Smooth muscle cell (in vitro differentiated cells): ENCODE results near the gene MAP3K8. TPM values are rescaled to one million over a fixed set of nuclear protein-coding genes. Genes with fewer than 3 reads are reported as not detected.

Experiments
- DNase-seq: peaks from one replicate; lab custom pipeline; 2025; ENCODE audit not compliant: unreplicated experiment; lab: John Stamatoyannopoulos, UW
- H2AFZ ChIP-seq: fragments of 200-600 bp; sonication (generic); 2 replicates; pipeline ENCODE4 v1.6.0; 2016; ENCODE audit warnings: antibody characterized with exemption, low read depth, mild to moderate bottlenecking
- H3F3A ChIP-seq: fragments of 200-600 bp; sonication (generic); 2 replicates; pipeline ENCODE4 v1.6.0; 2017; ENCODE audit warnings: antibody characterized with exemption, low read depth
- H3K27ac ChIP-seq: fragments of 200-600 bp; sonication (generic); 2 replicates; pipeline ENCODE4 v1.5.1; 2016; ENCODE audit warnings: low read depth, mild to moderate bottlenecking
- H3K27me3 ChIP-seq: fragments of 200-600 bp; sonication (generic); 2 replicates; pipeline ENCODE4 v1.6.1; 2016; ENCODE audit warnings: low read depth, mild to moderate bottlenecking
- H3K36me3 ChIP-seq: fragments of 200-600 bp; sonication (generic); 2 replicates; pipeline ENCODE4 v1.5.1; 2016; ENCODE audit warnings: low read depth
- H3K4me1 ChIP-seq: fragments of 200-600 bp; sonication (generic); 2 replicates; pipeline ENCODE4 v1.5.1; 2016; ENCODE audit warnings: low read depth
- H3K4me2 ChIP-seq: fragments of 200-600 bp; sonication (generic); 2 replicates; pipeline ENCODE4 v1.6.0; 2016; ENCODE audit warnings: mild to moderate bottlenecking
- H3K4me3 ChIP-seq: fragments of 200-600 bp; sonication (generic); 2 replicates; pipeline ENCODE4 v1.5.1; 2016; ENCODE audit warnings: mild to moderate bottlenecking
- H3K79me2 ChIP-seq: fragments of 200-600 bp; sonication (generic); 2 replicates; pipeline ENCODE4 v1.6.0; 2016; ENCODE audit warnings: low read depth, mild to moderate bottlenecking
- H3K9ac ChIP-seq: fragments of 200-600 bp; sonication (generic); 2 replicates; pipeline ENCODE4 v1.6.0; 2016; ENCODE audit warnings: low read depth
- H3K9me3 ChIP-seq: fragments of 200-600 bp; sonication (generic); replicated peaks from 2 replicates; pipeline ENCODE4 v1.5.1; 2016; ENCODE audit warnings: low read depth
- H4K20me1 ChIP-seq: fragments of 200-600 bp; sonication (generic); 2 replicates; pipeline ENCODE4 v1.6.0; 2016; ENCODE audit warnings: low read depth
- WGBS: methylation state at CpG from one replicate; pipeline ENCODE4 v1.1.7; 2016; ENCODE audit warnings: low lambda C conversion rate; 5-methylcytosine and 5-hydroxymethylcytosine counted together
- polyA plus RNA-seq: library from polyadenylated mRNA; unstranded; fragments of >200 nt; fragmentation: Nextera tagmentation; extraction: Ambion mirVana; gene quantifications from 2 replicates; pipeline ENCODE4 v1.2.1, GENCODE V29; 2016
- total RNA-seq: library from RNA; depleted of rRNA; stranded (reverse); fragments of >200 nt; gene quantifications from 2 replicates; pipeline ENCODE4 v1.2.3, GENCODE V29; 2014
- TF ChIP-seq, protein P1 (sequence below): fragments of 200-600 bp; sonication (generic); IDR thresholded peaks from 2 replicates; pipeline ENCODE4 v1.5.1; 2017; ENCODE audit warnings: borderline replicate concordance, mild to moderate bottlenecking, antibody characterized with exemption; ENCODE audit not compliant: insufficient read depth, poor library complexity, severe bottlenecking

MAP3K8 gene
- total and polyA plus RNA-seq, 2 experiments from 2014 or later = 10.4 to 18.5 TPM

DNA sequence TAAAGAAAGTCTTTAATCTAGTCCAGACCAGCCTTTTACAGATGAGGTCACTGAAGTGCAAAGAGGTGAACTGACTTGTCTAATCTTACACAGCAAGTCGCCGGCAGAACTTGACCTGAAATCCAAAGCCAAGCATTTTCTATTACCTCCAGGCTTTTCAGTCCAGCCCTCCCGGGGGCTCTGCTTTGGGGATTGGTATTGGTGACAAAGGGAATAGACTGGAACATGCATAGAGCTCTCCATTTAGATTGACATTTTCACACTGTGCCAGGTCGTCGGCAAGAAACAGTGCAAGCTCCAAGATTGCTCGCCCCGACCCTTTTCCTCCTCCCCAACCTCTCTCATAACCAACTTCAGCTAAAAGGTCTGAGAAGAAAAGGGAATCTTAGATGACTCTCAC is 42.7 kb upstream of the MAP3K8 start:
- no peaks in the 10 kb centered on the region for H3K79me2 ChIP-seq
- 86% methylated on average over 7 of the region's 7 CpGs for WGBS
- no peaks in the 10 kb centered on the region for H3K9me3 ChIP-seq
- H3K4me1 ChIP-seq = no peaks in the 10 kb centered on the region
- no peak overlapping the region for H2AFZ ChIP-seq
- no peak overlapping the region for H3K4me3 ChIP-seq
- no peaks in the 10 kb centered on the region for H3K27me3 ChIP-seq
- no peak overlapping the region for H3K9ac ChIP-seq
- no peak overlapping the region for H3K27ac ChIP-seq
- H3K4me2 ChIP-seq = no peak overlapping the region
- no peak for DNase-seq
- H3F3A ChIP-seq = no peaks in the 10 kb centered on the region
- no peaks in the 10 kb centered on the region for H4K20me1 ChIP-seq
- H3K36me3 ChIP-seq = no peaks in the 10 kb centered on the region
- TF ChIP-seq, protein P1, sequence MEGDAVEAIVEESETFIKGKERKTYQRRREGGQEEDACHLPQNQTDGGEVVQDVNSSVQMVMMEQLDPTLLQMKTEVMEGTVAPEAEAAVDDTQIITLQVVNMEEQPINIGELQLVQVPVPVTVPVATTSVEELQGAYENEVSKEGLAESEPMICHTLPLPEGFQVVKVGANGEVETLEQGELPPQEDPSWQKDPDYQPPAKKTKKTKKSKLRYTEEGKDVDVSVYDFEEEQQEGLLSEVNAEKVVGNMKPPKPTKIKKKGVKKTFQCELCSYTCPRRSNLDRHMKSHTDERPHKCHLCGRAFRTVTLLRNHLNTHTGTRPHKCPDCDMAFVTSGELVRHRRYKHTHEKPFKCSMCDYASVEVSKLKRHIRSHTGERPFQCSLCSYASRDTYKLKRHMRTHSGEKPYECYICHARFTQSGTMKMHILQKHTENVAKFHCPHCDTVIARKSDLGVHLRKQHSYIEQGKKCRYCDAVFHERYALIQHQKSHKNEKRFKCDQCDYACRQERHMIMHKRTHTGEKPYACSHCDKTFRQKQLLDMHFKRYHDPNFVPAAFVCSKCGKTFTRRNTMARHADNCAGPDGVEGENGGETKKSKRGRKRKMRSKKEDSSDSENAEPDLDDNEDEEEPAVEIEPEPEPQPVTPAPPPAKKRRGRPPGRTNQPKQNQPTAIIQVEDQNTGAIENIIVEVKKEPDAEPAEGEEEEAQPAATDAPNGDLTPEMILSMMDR = no peak

DNA sequence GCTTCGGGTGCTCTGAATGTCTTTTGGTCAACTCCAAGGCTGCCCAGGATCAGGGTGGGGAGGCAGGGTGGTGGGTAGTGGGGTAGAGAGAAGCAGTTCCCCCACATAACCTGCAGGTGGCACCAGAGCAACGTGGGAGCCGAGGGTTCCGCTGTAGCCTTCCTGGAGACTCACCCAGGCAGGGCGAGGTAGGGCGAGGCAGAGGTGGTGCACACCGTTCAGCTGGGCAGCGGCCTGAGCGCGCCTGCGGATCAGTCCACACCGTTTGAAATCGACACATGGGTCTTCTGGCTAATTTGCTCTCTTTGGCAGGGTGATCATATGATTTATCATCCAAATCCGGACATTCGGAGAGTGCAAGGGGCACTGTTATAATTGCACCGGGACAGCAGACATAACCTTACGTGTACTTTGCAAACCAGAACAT is 41.4 kb upstream of the MAP3K8 start:
- no peak overlapping the region for H3K27ac ChIP-seq
- H3K9ac ChIP-seq = no peak overlapping the region
- no peaks in the 10 kb centered on the region for H3F3A ChIP-seq
- H3K79me2 ChIP-seq = no peaks in the 10 kb centered on the region
- H3K36me3 ChIP-seq = no peaks in the 10 kb centered on the region
- H3K9me3 ChIP-seq = no peaks in the 10 kb centered on the region
- TF ChIP-seq, protein P1 = peak; percentile 93
- peak; percentile 23 for DNase-seq
- WGBS = 27% methylated on average over 17 of the region's 17 CpGs
- no peaks in the 10 kb centered on the region for H3K27me3 ChIP-seq
- H4K20me1 ChIP-seq = no peaks in the 10 kb centered on the region
- no peak overlapping the region for H3K4me3 ChIP-seq
- no peaks in the 10 kb centered on the region for H3K4me1 ChIP-seq
- peak overlapping the region; percentile 22 for H3K4me2 ChIP-seq
- no peak overlapping the region for H2AFZ ChIP-seq

DNA sequence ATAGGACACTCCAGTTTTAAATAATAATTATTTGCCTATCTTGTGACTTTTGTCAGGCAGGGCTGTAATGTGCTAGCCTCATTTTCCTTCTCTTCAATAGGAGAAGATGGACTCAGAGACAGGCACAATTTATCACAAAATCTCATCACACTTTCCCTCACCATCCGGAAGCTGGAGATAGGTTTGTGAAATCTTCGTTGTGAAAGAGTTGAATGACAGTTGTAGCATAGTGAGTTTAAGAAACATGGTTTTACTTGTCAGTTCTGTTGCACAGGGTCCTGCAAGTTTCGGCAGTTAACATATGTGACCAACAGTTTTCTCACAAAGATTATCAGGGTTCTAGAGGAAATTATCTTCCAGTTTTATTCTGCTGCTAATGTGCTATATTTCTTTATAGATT is 37.7 kb upstream of the MAP3K8 start:
- H3K36me3 ChIP-seq = no peaks in the 10 kb centered on the region
- TF ChIP-seq, protein P1 = no peak
- no peak overlapping the region for H3K27ac ChIP-seq
- no peaks in the 10 kb centered on the region for H4K20me1 ChIP-seq
- no peaks in the 10 kb centered on the region for H3K9me3 ChIP-seq
- no peak overlapping the region for H3K4me3 ChIP-seq
- no peak overlapping the region for H3K4me2 ChIP-seq
- no peaks in the 10 kb centered on the region for H3F3A ChIP-seq
- H3K79me2 ChIP-seq = no peaks in the 10 kb centered on the region
- DNase-seq = no peak
- peaks cover 6% of the 10 kb centered on the region for H3K27me3 ChIP-seq
- WGBS = 76% methylated on average over 3 of the region's 3 CpGs
- no peaks in the 10 kb centered on the region for H3K4me1 ChIP-seq
- H2AFZ ChIP-seq = no peak overlapping the region
- no peak overlapping the region for H3K9ac ChIP-seq

DNA sequence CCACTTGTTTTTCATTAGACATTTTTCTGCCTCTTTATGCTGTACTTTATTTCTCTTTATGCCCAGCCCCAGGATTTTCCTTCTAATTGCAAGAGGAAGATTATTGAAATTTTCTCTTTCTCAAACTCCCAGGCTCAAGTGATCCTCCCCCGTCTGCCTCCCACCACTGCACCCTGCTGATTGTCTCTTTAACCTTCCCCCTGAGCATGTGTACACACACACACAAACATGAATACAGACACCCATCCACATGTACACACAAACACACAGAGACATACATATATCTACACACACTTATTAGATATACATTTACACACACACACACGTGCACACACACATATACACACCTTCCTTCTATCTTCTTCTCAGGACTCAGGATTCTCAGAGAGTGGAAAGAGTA is 37.3 kb upstream of the MAP3K8 start:
- TF ChIP-seq, protein P1 = no peak
- H3K9me3 ChIP-seq = no peaks in the 10 kb centered on the region
- no peak overlapping the region for H2AFZ ChIP-seq
- H3K79me2 ChIP-seq = no peaks in the 10 kb centered on the region
- H3K9ac ChIP-seq = no peak overlapping the region
- no peaks in the 10 kb centered on the region for H3F3A ChIP-seq
- H3K4me2 ChIP-seq = no peak overlapping the region
- no peak overlapping the region for H3K4me3 ChIP-seq
- H3K27ac ChIP-seq = no peak overlapping the region
- no peak for DNase-seq
- H3K27me3 ChIP-seq = peaks cover 6% of the 10 kb centered on the region
- no peaks in the 10 kb centered on the region for H4K20me1 ChIP-seq
- WGBS = 85% methylated on average over 2 of the region's 2 CpGs
- no peaks in the 10 kb centered on the region for H3K4me1 ChIP-seq
- H3K36me3 ChIP-seq = no peaks in the 10 kb centered on the region
